AG09319 (cell line): ENCODE data around the gene DMRTB1.

ENCODE experiments used
- DNase-seq: peaks from one replicate; pipeline ENCODE4 v3.0.0-alpha.2; 2010; ENCODE audit warnings: low read depth; ENCODE audit errors: extremely low read depth
- TF ChIP-seq, protein P1 (sequence below): IDR thresholded peaks from 2 replicates; pipeline ENCODE4 v1.5.1; 2011; ENCODE audit warnings: low read depth, mild to moderate bottlenecking, inconsistent platforms, low read length, moderate library complexity

DMRTB1 gene

DNA sequence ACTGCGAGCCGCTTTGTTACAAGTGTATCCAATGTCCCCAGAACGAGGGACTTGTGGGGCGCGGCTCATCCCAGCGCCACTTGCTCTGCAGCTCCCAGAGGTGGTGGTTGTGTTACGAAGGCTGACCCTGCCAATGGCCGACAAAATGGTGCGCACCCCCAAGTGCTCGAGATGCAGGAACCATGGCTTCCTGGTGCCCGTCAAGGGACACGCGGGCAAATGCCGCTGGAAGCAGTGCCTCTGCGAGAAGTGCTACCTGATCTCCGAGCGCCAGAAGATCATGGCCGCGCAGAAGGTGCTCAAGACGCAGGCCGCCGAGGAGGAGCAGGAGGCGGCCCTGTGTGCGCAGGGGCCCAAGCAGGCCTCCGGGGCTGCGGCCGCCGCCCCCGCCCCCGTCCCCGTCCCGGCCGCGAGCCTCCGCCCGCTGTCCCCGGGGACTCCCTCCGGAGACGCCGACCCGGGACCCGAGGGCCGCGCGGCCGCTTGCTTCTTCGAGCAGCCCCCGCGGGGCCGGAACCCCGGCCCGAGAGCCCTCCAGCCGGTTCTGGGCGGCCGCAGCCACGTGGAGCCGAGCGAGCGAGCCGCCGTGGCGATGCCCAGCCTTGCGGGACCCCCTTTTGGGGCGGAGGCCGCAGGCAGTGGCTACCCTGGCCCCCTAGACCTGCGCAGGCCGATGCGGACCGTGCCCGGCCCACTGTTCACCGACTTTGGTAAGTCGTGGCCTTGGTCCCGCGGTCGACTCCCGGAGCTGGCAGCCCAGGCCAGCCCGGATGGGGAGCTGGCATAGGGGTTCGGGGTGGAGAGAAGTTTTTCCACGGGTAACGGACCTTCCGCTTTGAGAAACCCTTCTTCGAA lies at the start of gene DMRTB1:
Gene DMRTB1 (plus strand): TSS at position 79 of the 855 bp plus-strand sequence. CDS start 55 bp downstream, at position 134.
- TF ChIP-seq, protein P1, sequence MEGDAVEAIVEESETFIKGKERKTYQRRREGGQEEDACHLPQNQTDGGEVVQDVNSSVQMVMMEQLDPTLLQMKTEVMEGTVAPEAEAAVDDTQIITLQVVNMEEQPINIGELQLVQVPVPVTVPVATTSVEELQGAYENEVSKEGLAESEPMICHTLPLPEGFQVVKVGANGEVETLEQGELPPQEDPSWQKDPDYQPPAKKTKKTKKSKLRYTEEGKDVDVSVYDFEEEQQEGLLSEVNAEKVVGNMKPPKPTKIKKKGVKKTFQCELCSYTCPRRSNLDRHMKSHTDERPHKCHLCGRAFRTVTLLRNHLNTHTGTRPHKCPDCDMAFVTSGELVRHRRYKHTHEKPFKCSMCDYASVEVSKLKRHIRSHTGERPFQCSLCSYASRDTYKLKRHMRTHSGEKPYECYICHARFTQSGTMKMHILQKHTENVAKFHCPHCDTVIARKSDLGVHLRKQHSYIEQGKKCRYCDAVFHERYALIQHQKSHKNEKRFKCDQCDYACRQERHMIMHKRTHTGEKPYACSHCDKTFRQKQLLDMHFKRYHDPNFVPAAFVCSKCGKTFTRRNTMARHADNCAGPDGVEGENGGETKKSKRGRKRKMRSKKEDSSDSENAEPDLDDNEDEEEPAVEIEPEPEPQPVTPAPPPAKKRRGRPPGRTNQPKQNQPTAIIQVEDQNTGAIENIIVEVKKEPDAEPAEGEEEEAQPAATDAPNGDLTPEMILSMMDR = no peak
- DNase-seq = no peak

DNA sequence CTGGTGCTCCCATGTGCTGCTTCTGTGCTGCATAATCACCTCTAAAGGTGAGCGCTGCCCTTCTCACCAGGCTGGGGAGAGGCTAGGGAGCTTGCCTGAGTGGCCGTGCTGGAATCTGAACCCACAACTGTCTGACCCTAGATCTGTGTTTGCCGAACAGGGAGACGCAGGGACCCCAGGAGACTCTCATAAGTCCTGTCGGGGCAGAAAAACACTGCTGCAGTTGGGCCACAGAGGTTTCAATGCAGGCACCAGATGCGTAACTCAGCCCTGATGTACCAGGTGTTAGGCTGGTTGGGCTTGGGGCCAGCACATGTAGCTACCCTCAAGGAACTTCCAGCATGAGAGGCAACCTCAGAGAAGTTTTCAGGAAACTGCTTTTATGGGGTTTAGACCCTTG lies 49.5 kb upstream of the DMRTB1 start:
- TF ChIP-seq, protein P1 = no peak
- no peak for DNase-seq

DNA sequence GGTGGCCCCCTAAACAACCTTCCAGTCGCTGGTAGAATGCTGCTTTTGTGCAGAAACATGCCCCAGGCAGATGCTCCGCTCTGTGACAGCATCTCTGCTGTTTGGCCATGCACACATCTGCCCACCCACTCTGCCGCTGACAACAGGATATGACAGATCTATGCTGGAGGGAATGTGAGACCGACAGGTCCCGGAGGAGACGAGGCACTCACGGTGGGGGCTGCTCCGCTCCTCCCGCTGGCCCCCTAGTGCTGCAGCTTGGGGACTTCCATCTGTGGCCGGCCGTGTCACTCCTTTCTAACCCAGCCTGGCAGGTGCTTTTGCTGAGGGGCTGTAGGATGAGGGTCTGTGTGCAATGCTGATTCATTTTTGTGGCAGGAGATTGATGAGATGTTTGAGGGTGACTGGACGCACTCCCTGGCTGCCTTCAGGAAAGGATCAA lies 49.1 kb upstream of the DMRTB1 start:
- TF ChIP-seq, protein P1 = no peak
- no peak for DNase-seq

DNA sequence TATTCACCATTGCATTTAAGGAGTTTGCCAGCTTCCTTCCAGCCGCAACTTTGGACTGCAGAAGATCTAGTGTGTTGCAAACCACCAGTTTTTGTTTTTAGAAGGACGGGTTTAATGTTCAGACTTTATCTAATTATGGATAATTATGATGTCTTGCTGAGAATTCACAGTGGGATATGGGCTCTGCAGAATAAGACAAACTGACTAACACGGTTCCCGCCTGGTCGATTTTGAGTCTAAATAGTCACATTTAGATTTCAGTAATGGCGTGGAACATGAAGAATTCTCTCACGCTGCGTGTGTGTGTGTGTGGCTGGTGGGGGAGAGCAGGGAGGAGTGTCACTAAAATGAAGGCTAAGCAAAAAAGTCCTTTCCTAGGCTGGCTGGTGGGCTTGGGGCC lies 48.5 kb upstream of the DMRTB1 start:
- no peak for DNase-seq
- TF ChIP-seq, protein P1 = no peak

DNA sequence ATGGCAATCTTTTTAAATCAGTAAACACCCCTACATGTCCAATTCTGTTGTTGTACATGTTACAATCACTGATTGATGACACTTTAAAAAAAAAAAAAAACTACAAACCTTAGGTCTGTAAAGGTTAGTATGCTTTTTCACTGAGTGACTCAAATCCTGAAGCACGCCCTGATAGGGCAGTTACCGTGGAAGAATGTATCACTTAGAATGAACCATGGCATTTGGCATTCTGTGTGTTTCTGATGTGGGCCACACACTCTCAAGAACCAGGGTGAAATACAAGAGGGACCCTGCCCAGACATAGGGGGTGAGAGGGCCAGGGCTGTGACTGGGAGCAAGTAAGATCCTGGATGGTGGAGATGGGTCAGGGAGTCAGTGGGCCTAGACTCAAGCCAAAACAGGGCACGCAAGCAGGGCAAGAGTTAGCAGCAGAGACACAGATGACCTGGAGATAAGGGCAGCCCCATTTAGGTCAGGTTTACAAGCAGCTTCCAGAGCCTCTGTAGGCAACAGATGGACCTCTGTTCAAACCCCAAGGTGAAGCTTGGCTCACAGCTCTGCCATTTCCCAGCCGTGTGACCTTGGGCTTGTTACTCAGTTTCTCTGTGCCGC lies 47.6 kb upstream of the DMRTB1 start:
- TF ChIP-seq, protein P1 = no peak
- no peak for DNase-seq

DNA sequence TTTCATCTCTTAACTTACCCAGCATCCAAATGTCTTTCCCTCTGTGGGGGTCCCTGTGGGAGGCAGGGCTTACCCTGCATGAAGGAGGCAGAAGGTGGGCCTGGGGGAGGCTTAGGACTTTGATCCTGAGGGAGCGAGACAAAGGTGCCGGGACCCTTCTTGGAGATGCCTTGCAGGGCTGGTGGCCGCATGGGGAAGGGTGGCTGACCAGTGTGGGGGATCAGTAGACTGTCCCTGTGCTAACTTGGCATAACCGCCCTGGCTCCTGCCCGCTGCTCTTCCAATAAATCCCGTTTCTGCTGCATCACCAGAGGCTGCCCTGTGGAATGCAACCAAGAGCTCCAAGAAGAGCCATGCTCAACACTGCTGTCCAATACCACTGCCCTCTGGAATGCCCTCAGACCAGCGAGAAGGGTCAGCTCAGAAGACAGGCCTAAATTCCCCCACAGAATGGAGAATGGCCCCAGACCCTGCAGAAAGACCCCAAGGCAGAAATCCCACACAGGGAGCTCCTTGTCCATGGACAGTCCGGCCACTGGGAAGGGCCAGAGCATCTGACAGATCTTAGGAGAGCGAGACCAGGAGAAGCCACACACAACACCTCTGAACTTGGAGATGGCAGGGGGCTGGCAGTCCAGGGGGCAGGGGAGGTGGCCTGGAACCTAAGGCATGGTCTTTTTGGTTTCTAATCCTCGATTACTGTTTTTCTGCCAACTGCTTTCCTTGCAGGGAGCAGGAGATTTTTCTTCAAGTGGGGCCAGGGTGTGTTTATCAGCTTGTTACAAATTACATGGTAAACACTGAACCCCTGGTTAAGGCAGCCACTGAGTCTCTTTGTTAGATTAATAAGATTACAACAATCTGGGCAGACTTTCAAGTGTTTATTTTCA lies 46.7 kb upstream of the DMRTB1 start:
- no peak for DNase-seq
- TF ChIP-seq, protein P1 = no peak
